Mucosa of descending colon (tissue), 3 donors: Measurements from ENCODE around the gene TUFT1. TPM values are rescaled to one million over a fixed set of nuclear protein-coding genes. Genes with fewer than 3 reads are reported as not detected.

Experiments used
- ATAC-seq: fragments of 200-7000 bp; cut with Tn5 transposase; one replicate; pipeline ENCODE4 v1.9.1; 2020; ENCODE audit warnings: mild to moderate bottlenecking, moderate library complexity
- DNase-seq, 3 donors: peaks; one replicate each; pipeline ENCODE4 v3.0.0-alpha.2; 2020
- H3K36me3 ChIP-seq: fragments of 200-600 bp; one replicate; pipeline ENCODE4 v1.8.0; 2021; ENCODE audit warnings: low read depth, mild to moderate bottlenecking
- H3K4me1 ChIP-seq: fragments of 200-600 bp; one replicate; pipeline ENCODE4 v1.8.0; 2021; ENCODE audit warnings: low read depth, mild to moderate bottlenecking
- H3K4me3 ChIP-seq: fragments of 200-600 bp; one replicate; pipeline ENCODE4 v1.8.0; 2021; ENCODE audit warnings: mild to moderate bottlenecking
- H3K9me3 ChIP-seq: fragments of 200-600 bp; one replicate; pipeline ENCODE4 v1.8.0; 2021; ENCODE audit warnings: mild to moderate bottlenecking
- intact Hi-C, 2 donors: fragments of 100-400 bp; cut with DNase I in 1 of 2; cut with micrococcal nuclease in 1 of 2; formaldehyde crosslinking; loops; one replicate each; pipeline versions ENCODE4 v1.11.0 to v1.11.1; 2022; cut with DNase I, micrococcal nuclease
- total RNA-seq, 3 donors: library from RNA; stranded (reverse); fragmentation: NEBNext Ultra II Directional in 2 of 3; extraction: Animal tissue kit (Norgen Biotek cat#: 25700) in 2 of 3; gene quantifications; one replicate each; pipeline versions ENCODE4 v1.2.1 to v1.2.4, GENCODE V29; 2021 to 2023
- TF ChIP-seq, protein P1 (sequence below): fragments of 200-600 bp; IDR thresholded peaks from one replicate; pipeline ENCODE4 v1.8.0; 2022; ENCODE audit warnings: antibody characterized with exemption, mild to moderate bottlenecking
- donor health status: DM: no; HTN: no; CAD: no; lungs with moderate emphysema.
- donor health status: DM: no; HTN: no; CAD: no.
- donor health status: DM: no; HTN: yes; CAD: no.

TUFT1 gene
- total RNA-seq, 3 donors from 2014 or later: 20.2 to 38.0 (median 27.5) TPM

GRCh38 chr1:151606384-151606783 lies 66.3 kb downstream of the TUFT1 start:
- peak; percentile 96 for ATAC-seq
- H3K9me3 ChIP-seq: no peaks in the 10 kb centered on the region
- H3K4me3 ChIP-seq: no peak overlapping the region
- intact Hi-C loops: no loop called here
- TF ChIP-seq, protein P1, sequence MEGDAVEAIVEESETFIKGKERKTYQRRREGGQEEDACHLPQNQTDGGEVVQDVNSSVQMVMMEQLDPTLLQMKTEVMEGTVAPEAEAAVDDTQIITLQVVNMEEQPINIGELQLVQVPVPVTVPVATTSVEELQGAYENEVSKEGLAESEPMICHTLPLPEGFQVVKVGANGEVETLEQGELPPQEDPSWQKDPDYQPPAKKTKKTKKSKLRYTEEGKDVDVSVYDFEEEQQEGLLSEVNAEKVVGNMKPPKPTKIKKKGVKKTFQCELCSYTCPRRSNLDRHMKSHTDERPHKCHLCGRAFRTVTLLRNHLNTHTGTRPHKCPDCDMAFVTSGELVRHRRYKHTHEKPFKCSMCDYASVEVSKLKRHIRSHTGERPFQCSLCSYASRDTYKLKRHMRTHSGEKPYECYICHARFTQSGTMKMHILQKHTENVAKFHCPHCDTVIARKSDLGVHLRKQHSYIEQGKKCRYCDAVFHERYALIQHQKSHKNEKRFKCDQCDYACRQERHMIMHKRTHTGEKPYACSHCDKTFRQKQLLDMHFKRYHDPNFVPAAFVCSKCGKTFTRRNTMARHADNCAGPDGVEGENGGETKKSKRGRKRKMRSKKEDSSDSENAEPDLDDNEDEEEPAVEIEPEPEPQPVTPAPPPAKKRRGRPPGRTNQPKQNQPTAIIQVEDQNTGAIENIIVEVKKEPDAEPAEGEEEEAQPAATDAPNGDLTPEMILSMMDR: no peak
- no peaks in the 10 kb centered on the region for H3K4me1 ChIP-seq
- DNase-seq: peak in 1 of 3 donors; percentile 23
- no peaks in the 10 kb centered on the region for H3K36me3 ChIP-seq

GRCh38 chr1:151606857-151607256 lies 66.7 kb downstream of the TUFT1 start:
- Histone ChIP-seq H3K36me3 (no peaks in the 10 kb centered on the region), H3K4me1 (no peaks in the 10 kb centered on the region), H3K4me3 (no peak overlapping the region), H3K9me3 (no peaks in the 10 kb centered on the region)
- DNase-seq (no peak), ATAC-seq (peak; percentile 31)
- TF ChIP-seq, protein P1: no peak
- intact Hi-C loops: no loop called here

- intact Hi-C loops: no loop called here
- Histone ChIP-seq H3K4me3 (no peak overlapping the region), H3K4me1 (no peaks in the 10 kb centered on the region), H3K9me3 (no peaks in the 10 kb centered on the region), H3K36me3 (no peaks in the 10 kb centered on the region)
- DNase-seq (no peak), ATAC-seq (no peak)
- TF ChIP-seq, protein P1: no peak
These were observed 70.0 kb downstream of the TUFT1 start for GRCh38 chr1:151610142-151610541.

- intact Hi-C loops: no loop called here
- H3K4me1 ChIP-seq: no peaks in the 10 kb centered on the region
- H3K4me3 ChIP-seq: no peak overlapping the region
- TF ChIP-seq, protein P1: no peak
- H3K36me3 ChIP-seq: no peaks in the 10 kb centered on the region
- peak; percentile 12 for ATAC-seq
- no peaks in the 10 kb centered on the region for H3K9me3 ChIP-seq
- DNase-seq: peak in 1 of 3 donors; percentile 20
These were observed 71.2 kb downstream of the TUFT1 start for GRCh38 chr1:151611288-151611790.

DNA sequence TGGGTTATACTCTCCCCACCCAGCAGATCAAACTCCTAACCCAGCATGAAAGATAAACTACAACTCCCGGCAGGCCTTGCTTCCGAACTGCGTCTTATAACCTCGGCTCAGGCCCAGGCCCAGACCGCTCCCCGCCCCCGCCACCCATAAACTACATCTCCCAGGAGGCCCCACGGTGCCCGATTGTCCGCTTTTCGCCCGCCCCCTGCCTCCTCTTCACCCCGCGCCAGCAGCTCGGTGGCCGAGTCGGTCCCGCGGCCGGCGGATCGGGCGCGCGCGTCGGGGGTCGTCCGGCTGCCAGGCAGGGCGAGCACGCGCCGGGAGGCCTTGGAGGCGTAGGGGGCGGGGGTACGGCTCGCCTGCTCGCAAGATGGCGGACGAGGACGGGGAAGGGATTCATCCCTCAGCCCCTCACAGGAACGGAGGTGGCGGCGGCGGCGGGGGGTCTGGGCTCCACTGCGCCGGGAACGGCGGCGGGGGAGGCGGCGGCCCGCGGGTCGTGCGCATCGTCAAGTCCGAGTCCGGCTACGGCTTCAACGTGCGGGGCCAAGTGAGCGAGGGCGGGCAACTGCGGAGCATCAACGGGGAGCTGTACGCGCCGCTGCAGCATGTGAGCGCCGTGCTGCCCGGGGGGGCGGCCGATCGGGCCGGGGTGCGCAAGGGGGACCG lies 71.9 kb downstream of the TUFT1 start, which contains the start of gene SNX27:
Gene SNX27, plus strand, starts transcription at position 219 of the 669 bp plus-strand sequence. Its CDS starts 152 bp downstream, at position 371.
- TF ChIP-seq, protein P1: no peak
- peak; percentile 91 to 97 (median 94) for DNase-seq
- intact Hi-C loops: no loop called here
- peak; percentile 96 for ATAC-seq
- no peaks in the 10 kb centered on the region for H3K9me3 ChIP-seq
- peak within 1 kb of the TSS; percentile 94 for H3K4me3 ChIP-seq
- no peaks in the 10 kb centered on the region for H3K4me1 ChIP-seq
- H3K36me3 ChIP-seq: no peaks in the 10 kb centered on the region
